HuH-7 (cell line): ENCODE measurements around the gene OR9Q2.
A peak's percentile ranks its signal among the peaks of the same experiment; 100 is the strongest.
"Not testable (repeated sequence)": the region's sequence is repeated elsewhere in the genome, so short reads cannot be mapped to it uniquely, and the experiment has no call there.

ENCODE experiments used
- DNase-seq: peaks from one replicate; pipeline ENCODE4 v3.0.0; 2011; ENCODE audit warnings: low spot score

Gene OR9Q2

GRCh38 chr11:58188770-58189169, at the start of gene OR9Q2:
OR9Q2 (plus strand) TSS chr11:58189070; CDS start chr11:58190491, 1,421 bp downstream.
- no peak for DNase-seq

- no peak for DNase-seq
Measured at GRCh38 chr11:58142761-58143160, 46.1 kb upstream of the OR9Q2 start.

GRCh38 chr11:58152781-58153180, 36.1 kb upstream of the OR9Q2 start:
- no peak for DNase-seq

GRCh38 chr11:58164389-58164788, 24.5 kb upstream of the OR9Q2 start:
- no peak for DNase-seq

GRCh38 chr11:58164990-58165389, 23.9 kb upstream of the OR9Q2 start:
- DNase-seq, result no peak

GRCh38 chr11:58165504-58166106, 23.3 kb upstream of the OR9Q2 start:
- peak; percentile 49 for DNase-seq

GRCh38 chr11:58177409-58178054, 11.3 kb upstream of the OR9Q2 start:
- no peak for DNase-seq

- DNase-seq, result no peak
Measured at GRCh38 chr11:58178444-58178843, 10.4 kb upstream of the OR9Q2 start.

- no peak for DNase-seq
Measured at GRCh38 chr11:58179648-58180047, 9.2 kb upstream of the OR9Q2 start.

GRCh38 chr11:58186938-58187337, 1.9 kb upstream of the OR9Q2 start:
- no peak for DNase-seq

- DNase-seq, result peak; percentile 56
Measured at GRCh38 chr11:58192229-58192628, 3.4 kb downstream of the OR9Q2 start.

GRCh38 chr11:58193391-58193790, 4.5 kb downstream of the OR9Q2 start:
- DNase-seq, result no peak

- no peak for DNase-seq
Measured at GRCh38 chr11:58195939-58196338, 7.1 kb downstream of the OR9Q2 start.

GRCh38 chr11:58199271-58199670, 10.4 kb downstream of the OR9Q2 start:
- no peak for DNase-seq

GRCh38 chr11:58204042-58204441, 15.2 kb downstream of the OR9Q2 start, which contains the start of gene OR1S2:
OR1S2 (minus strand) TSS chr11:58204142; CDS start chr11:58204142, 0 bp downstream.
- DNase-seq, result no peak

- not testable (repeated sequence) for DNase-seq
Measured at GRCh38 chr11:58212420-58212819, 23.6 kb downstream of the OR9Q2 start, which contains the start of gene OR1S1. OR1S1 (plus strand) TSS chr11:58212720.

GRCh38 chr11:58216476-58216875, 27.6 kb downstream of the OR9Q2 start:
- DNase-seq, result no peak

GRCh38 chr11:58222721-58223120, 33.9 kb downstream of the OR9Q2 start:
- DNase-seq, result no peak

GRCh38 chr11:58227956-58228615, 39.2 kb downstream of the OR9Q2 start:
- DNase-seq, result no peak
